Hematopoietic multipotent progenitor cell treated with erythropoietin and hydrocortisone succinate and interleukin-3 and kit ligand, for 15 days (in vitro differentiated cells): ENCODE results near the gene NFATC1.
"Not testable (repeated sequence)": the region's sequence is repeated elsewhere in the genome, so short reads cannot be mapped to it uniquely, and the experiment has no call there.

Experiments used
- DNase-seq: peaks from one replicate; pipeline ENCODE4 v3.0.0-alpha.2; 2015; ENCODE audit warnings: low spot score

NFATC1 gene

DNA sequence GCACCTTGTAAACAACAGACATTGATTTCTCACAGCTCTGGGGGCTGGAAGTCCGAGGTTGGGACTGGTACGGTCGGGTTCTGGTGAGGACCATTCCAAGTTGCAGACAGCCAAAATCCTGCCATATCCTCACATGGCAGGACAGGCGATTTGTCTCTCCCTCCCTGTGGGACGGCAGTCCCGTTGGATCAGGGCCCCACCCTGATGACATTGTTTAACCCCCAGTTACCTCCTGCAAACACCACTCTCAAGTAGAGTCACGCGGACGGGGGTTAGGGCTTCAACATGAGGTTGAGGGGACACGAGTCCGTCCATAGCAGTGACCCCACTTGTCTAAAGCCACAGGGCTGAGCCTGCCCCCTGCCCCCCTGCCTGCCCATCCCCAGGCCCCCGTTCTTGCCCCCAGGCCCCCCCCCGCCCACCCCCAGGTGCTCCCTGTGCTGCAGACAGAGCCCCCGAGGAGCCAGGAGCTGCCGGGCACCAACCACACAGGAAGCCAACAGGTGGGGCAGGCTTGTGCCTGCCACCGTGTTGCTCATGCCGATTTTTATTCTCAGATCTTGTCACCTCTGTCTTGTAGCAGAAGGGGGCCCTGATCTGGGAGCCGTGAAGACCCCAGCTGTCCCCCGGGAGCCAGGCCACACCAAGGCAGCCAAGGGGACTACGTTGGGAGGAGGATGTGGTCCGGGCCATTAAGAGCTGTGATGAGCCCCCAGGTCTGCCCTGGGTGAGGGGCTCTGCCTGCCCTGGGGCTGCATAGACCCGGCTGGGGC is 82.2 kb downstream of the NFATC1 start:
- DNase-seq = no peak

- DNase-seq = no peak
Observed at GRCh38 chr18:79478484-79479115, 82.9 kb downstream of the NFATC1 start.

DNA sequence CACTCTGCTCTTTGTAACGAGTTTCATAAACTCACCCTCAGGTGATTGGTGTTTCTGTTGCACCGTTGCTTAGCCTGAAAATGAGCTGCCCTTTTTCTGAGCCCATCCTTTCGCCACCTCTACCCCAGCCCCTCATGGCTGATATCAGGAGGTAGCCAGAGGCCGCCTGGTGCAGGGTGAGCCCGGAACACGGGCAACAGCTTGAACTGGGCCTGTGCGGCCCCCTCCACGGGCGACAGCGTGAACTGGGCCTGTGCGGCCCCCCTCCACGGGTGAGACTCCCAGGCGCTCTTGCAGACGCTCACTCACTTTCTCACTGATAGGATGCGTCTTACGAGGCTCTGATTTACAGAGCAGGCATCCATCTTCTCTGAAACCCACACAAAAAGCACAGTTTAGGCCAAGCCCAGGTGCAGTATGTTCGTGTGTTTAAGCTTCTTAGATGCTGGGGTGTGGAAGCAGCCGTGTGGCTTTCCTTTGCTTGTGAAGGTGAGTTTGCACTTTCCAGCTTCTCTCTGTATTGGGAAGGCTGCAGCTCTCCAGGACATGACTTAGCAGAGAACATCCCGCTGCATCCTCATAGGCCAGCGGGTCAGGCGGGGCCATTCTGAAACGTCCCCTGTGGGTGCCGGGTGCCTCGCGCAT is 83.5 kb downstream of the NFATC1 start:
- no peak for DNase-seq

GRCh38 chr18:79479761-79480161 is 84.0 kb downstream of the NFATC1 start:
- DNase-seq = no peak

DNA sequence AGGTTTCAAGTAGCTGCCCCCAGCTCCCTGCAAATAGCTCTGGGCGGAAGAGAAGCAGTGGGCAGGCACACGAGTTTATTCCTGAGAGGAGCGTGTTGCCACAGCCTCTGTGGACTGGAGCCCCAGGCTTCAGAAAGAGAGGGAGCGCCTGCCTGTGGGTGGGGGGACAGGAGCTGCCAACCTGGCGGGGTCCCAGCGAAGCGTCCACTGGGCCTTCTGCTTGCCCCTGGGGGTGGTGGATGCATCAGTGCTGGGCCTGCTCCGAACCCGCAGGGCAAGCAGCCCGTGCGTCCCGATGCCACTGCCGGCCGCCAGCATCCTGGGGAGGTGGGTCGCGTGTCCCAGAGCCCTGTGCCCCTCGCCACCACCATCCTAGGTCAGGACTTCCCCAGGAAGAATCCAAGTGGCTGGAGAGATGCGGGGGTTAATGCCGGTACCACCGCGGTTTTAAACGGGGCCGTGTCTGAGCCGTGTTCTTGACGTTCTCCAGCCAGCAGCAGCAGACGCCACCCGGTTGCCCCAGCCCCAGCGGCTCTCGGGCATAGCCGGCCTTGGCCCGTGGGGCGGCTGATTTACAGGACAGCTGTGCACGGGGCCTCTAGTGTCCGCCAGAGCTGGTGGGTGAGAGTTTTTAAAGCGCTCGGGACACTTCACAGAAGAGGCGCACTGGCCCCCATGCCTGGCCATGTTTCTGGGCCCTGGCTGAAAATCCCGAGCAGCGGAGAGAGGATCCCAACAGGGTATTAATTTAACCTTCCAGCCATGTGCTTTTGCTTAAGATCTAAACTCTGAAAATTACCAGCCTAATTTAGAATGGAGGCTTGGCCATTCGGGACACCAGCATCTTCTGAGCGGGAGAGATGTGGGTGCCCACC is 84.7 kb downstream of the NFATC1 start:
- no peak for DNase-seq

- DNase-seq = no peak
Observed at GRCh38 chr18:79481046-79481790, 85.5 kb downstream of the NFATC1 start.

DNA sequence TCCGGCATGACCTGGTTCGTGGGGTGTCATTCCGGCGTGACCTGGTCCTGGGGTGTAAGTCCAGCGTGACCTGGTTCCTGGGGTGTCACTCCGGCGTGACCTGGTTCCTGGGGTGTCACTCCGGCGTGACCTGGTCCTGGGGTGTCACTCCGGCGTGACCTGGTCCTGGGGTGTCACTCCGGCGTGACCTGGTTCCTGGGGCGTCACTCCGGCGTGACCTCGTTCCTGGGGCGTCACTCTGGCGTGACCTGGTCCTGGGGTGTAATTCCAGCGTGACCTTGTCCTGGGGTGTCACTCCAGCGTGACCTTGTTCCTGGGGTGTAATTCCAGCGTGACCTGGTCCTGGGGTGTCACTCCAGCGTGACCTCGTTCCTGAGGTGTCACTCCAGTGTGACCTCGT is 87.7 kb downstream of the NFATC1 start:
- DNase-seq = not testable (repeated sequence)

DNA sequence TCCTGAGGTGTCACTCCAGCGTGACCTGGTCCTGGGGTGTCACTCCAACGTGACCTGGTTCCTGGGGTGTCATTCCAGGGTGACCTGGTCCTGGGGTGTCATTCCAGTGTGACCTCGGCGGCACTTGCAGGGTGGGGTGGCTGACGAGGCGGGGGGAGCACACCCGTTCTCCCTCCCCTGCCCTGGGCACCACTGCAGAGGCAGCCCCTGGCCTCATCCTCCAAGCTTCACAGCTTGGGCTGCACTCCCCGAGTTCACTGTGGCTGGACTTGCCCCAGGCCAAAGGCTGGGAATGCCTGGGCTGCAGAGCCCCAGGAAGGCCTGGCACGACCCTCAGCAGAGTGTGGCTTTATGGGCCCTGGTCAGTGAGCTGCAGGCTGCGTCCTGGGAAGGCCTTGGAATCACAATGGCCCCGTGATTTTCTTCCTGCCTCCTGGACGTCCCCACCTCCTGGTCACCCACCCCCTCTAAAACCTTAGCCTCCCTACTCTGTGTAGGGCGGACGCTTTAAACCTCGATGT is 88.3 kb downstream of the NFATC1 start:
- no peak for DNase-seq

GRCh38 chr18:79484661-79485621 is 89.2 kb downstream of the NFATC1 start:
- DNase-seq = no peak

DNA sequence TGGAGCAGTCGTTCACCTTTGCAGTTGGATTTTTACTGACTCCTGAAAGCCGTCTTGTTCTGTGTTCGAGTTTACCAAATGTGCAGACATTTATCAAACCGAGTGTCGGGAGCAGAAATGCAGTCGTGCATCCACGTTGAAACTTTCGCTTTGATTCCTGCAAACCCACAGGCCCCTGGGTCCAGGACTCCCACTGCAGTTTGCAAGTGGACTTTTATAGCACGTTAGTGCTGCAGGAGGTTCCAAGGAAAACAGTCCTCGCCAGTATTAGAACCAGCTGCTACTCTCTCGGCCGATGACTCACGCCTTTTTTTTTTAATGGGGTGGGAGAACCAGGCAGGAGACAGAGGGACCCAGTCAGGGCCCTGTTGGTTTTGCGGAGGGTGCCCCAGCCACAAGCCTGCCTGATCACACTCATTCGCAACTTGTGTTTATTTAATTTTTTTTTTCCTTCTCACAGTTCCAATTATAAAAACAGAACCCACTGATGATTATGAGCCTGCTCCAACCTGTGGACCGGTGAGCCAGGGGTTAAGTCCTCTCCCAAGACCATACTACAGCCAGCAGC is 90.1 kb downstream of the NFATC1 start:
- DNase-seq = no peak

- no peak for DNase-seq
Observed at GRCh38 chr18:79486356-79487182, 90.8 kb downstream of the NFATC1 start.

DNA sequence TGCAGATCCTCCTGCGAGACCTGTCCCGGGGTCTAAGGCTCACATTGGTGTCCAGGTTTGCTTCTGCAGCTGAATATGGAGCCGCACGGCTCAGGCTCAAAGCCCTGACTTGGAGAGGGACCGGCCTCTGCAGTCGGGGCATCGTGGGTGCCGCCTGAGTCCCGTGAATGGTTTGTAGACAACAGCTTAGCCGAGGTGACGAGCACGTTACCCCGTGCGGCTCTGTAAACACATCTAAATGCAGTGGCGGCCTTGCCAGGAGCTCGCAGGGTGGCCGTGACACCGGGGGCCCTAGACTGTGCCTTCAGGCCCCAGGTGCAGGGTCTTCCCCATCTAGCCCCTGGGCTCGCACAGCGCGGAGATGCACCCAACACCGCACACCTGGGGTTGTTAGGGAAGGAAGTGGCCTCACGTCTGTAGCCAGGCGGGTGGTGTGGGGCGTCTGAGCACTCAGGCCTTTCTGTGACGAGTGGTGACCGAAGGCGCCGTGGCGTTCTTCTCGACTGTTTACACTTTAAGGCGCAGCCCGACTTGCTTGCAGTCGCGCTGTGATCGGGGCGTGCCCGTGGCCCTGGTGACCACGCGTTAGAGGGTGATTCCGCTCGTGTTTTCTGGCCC is 91.6 kb downstream of the NFATC1 start:
- DNase-seq = no peak

- no peak for DNase-seq
Observed at GRCh38 chr18:79487801-79488201, 92.1 kb downstream of the NFATC1 start.

GRCh38 chr18:79488311-79489050 is 92.8 kb downstream of the NFATC1 start:
- DNase-seq = no peak

- DNase-seq = no peak
Observed at GRCh38 chr18:79489051-79489898, 93.5 kb downstream of the NFATC1 start.

DNA sequence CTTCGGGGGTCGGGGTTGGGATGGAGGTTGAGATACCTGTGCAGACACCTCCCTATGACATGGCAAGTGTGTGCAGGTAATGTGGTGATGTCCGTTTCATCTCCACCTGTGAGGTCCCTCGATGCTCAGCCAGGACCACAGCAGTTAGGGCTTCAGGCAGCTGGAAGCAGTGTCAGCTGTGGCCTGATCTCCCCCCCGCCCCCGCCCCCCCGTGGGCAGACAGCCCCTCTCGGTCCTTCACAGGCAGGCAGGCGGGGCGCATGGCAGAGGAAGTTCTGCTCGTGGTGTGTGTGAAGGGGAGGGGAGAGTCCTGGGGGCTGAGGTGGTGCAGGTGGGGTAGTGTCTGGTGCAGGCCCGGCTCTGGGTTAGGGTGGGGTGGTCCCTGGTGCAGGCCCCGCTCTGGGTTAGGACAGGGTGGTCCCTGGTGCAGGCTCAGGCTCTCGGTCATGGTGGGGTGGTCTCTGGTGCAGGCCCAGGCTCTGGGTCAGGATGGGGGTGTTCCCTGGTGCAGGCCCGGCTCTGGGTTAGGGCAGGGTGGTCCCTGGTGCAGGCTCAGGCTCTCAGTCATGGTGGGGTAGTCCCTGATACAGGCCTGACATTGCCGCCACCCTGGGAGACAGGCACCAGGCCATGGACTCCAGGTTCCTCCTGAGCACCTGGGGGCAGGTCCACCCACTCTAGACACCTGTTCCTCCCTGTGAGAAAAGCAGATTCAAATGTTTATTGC is 94.3 kb downstream of the NFATC1 start:
- no peak for DNase-seq
